CD14-positive monocyte (primary cell): ENCODE data around the gene KSR1. TPM values are rescaled to one million over a fixed set of nuclear protein-coding genes. Genes with fewer than 3 reads are reported as not detected.

Source experiments
- DNase-seq, 3 donors: peaks; one replicate each; pipeline ENCODE4 v3.0.0-alpha.2; 2011 to 2022
- H2AFZ ChIP-seq: 2 replicates; pipeline ENCODE4 v1.6.0; 2012; ENCODE audit warnings: mild to moderate bottlenecking, low read depth, low read length, inconsistent platforms; ENCODE audit not compliant: insufficient read depth, poor library complexity, severe bottlenecking
- H3K27ac ChIP-seq, 2 donors: 1 replicate in 1 of 2; 2 replicates in 1 of 2; pipeline ENCODE4 v1.5.1; 2012 to 2013; ENCODE audit warnings: low read length in 2 of 2, control low read depth in 1 of 2, inconsistent platforms in 1 of 2, low read depth in 1 of 2, mild to moderate bottlenecking in 1 of 2
- H3K27me3 ChIP-seq, 2 donors: one replicate each; pipeline versions ENCODE4 v1.6.0 to v1.6.1; 2011 to 2013; ENCODE audit warnings: low read length in 2 of 2; ENCODE audit not compliant: control insufficient read depth in 2 of 2, insufficient read depth in 2 of 2
- H3K36me3 ChIP-seq, 2 donors: replicated peaks in 1 of 2; 1 replicate in 1 of 2; 2 replicates in 1 of 2; pipeline versions ENCODE4 v1.5.1 to v1.6.1; 2012 to 2013; ENCODE audit warnings: low read length in 2 of 2, control low read depth in 1 of 2, inconsistent platforms in 1 of 2, mild to moderate bottlenecking in 1 of 2; ENCODE audit not compliant: insufficient read depth in 2 of 2, control insufficient read depth in 1 of 2
- H3K4me1 ChIP-seq, 2 donors: 1 replicate in 1 of 2; 2 replicates in 1 of 2; pipeline versions ENCODE4 v1.5.1 to v1.6.1; 2012 to 2013; ENCODE audit warnings: low read length in 2 of 2, control low read depth in 1 of 2, inconsistent platforms in 1 of 2, mild to moderate bottlenecking in 1 of 2, moderate library complexity in 1 of 2; ENCODE audit not compliant: insufficient read depth in 2 of 2, control insufficient read depth in 1 of 2
- H3K4me2 ChIP-seq: replicated peaks from 2 replicates; pipeline ENCODE3; 2012; ENCODE audit warnings: low read length, moderate library complexity, mild to moderate bottlenecking; ENCODE audit not compliant: poor library complexity, severe bottlenecking; ENCODE audit errors: extremely low read depth
- H3K4me3 ChIP-seq, 3 experiments: fragments of 200-600 bp in 1 of 3; sonication (generic) in 1 of 3; replicated peaks in 1 of 3; 1 replicate in 2 of 3; 2 replicates in 1 of 3; pipeline ENCODE4 v1.5.1; 2011 to 2013; ENCODE audit warnings: low read length in 3 of 3, mild to moderate bottlenecking in 3 of 3, control low read depth in 2 of 3, low read depth in 2 of 3, inconsistent platforms in 1 of 3, moderate library complexity in 1 of 3
- H3K79me2 ChIP-seq: 2 replicates; pipeline ENCODE4 v1.6.0; 2012; ENCODE audit warnings: mild to moderate bottlenecking, control low read depth, inconsistent platforms, low read length, moderate library complexity; ENCODE audit not compliant: insufficient read depth
- H3K9ac ChIP-seq: 2 replicates; pipeline ENCODE4 v1.6.0; 2017; ENCODE audit warnings: low read length, mild to moderate bottlenecking; ENCODE audit not compliant: insufficient read depth, poor library complexity, severe bottlenecking
- H3K9me3 ChIP-seq, 2 donors: replicated peaks in 1 of 2; 1 replicate in 1 of 2; 2 replicates in 1 of 2; pipeline versions ENCODE4 v1.5.1 to v1.6.1; 2012 to 2013; ENCODE audit warnings: low read length in 2 of 2, control low read depth in 1 of 2; ENCODE audit not compliant: control insufficient read depth in 1 of 2, insufficient read depth in 1 of 2
- H4K20me1 ChIP-seq: 2 replicates; pipeline ENCODE4 v1.6.0; 2012; ENCODE audit warnings: mild to moderate bottlenecking, low read length, control low read depth, moderate library complexity; ENCODE audit not compliant: insufficient read depth
- H3K27ac Mint-ChIP-seq, 7 donors: one replicate each; pipeline ENCODE4 v1.8.0; 2020; ENCODE audit warnings: mild to moderate bottlenecking in 7 of 7, mixed read lengths in 7 of 7, moderate library complexity in 6 of 7, inconsistent platforms in 2 of 7
- H3K27me3 Mint-ChIP-seq, 3 donors: one replicate each; pipeline ENCODE4 v1.8.0; 2021 to 2022; ENCODE audit warnings: low read depth in 3 of 3, mild to moderate bottlenecking in 3 of 3, mixed read lengths in 3 of 3, moderate library complexity in 3 of 3, inconsistent platforms in 1 of 3
- H3K36me3 Mint-ChIP-seq, 2 donors: one replicate each; pipeline ENCODE4 v1.8.0; 2020; ENCODE audit warnings: mixed read lengths in 2 of 2, inconsistent platforms in 1 of 2, mild to moderate bottlenecking in 1 of 2
- H3K4me1 Mint-ChIP-seq: one replicate; pipeline ENCODE4 v1.8.0; 2020; ENCODE audit warnings: mild to moderate bottlenecking, mixed read lengths
- H3K4me3 Mint-ChIP-seq, 2 donors: one replicate each; pipeline ENCODE4 v1.8.0; 2020; ENCODE audit warnings: mild to moderate bottlenecking in 2 of 2, mixed read lengths in 2 of 2, moderate library complexity in 1 of 2
- H3K9me3 Mint-ChIP-seq, 7 donors: one replicate each; pipeline ENCODE4 v1.8.0; 2020 to 2022; ENCODE audit warnings: mixed read lengths in 7 of 7, mild to moderate bottlenecking in 6 of 7, moderate library complexity in 6 of 7, inconsistent platforms in 2 of 7
- CTCF ChIP-seq: fragments of 200-600 bp; IDR thresholded peaks from one replicate; pipeline ENCODE4 v1.8.0; 2022; ENCODE audit warnings: antibody characterized with exemption, mild to moderate bottlenecking
- WGBS: methylation state at CpG from one replicate; pipeline ENCODE4 v1.1.5; 2013; ENCODE audit warnings: missing lambda C conversion rate; ENCODE audit not compliant: insufficient coverage; 5-methylcytosine and 5-hydroxymethylcytosine counted together
- intact Hi-C, 2 donors: fragments of 100-400 bp; cut with micrococcal nuclease; formaldehyde crosslinking; loops; one replicate each; pipeline versions ENCODE4 v1.15.0 to v1.15.1; 2023
- polyA plus RNA-seq, 3 donors: library from polyadenylated mRNA; depleted of rRNA in 1 of 3; unstranded in 2 of 3; stranded (reverse) in 1 of 3; fragments of 300-500 nt in 2 of 3; fragments of >200 nt in 1 of 3; fragmentation: Illumina TruSeq in 2 of 3; gene quantifications; 1 replicate in 2 of 3; 2 replicates in 1 of 3; pipeline ENCODE4 v1.2.3, GENCODE V29; 2012 to 2021

Gene KSR1
- polyA plus RNA-seq, 3 donors = 1.2 to 111 (median 4.2) TPM

- intact Hi-C loops = no loop called here
- H3K4me1 Mint-ChIP-seq = no peaks in the 10 kb centered on the region
- Histone ChIP-seq H3K4me3 (no peak overlapping the region), H3K9ac (no peak overlapping the region), H3K27ac (peak overlapping the region in 1 of 2 donors; percentile 3), H3K36me3 (peaks cover 97 to 99% of the 10 kb centered on the region in 2 donors), H3K4me2 (no peak overlapping the region), H3K27me3 (no peaks in the 10 kb centered on the region), H3K9me3 (no peaks in the 10 kb centered on the region), H4K20me1 (peaks cover 22% of the 10 kb centered on the region), H3K4me1 (no peaks in the 10 kb centered on the region), H2AFZ (no peak overlapping the region), H3K79me2 (no peaks in the 10 kb centered on the region)
- H3K27me3 Mint-ChIP-seq = peaks cover 0 to 2% (median 2%) of the 10 kb centered on the region in 3 donors
- no peak for DNase-seq
- no peak for TF ChIP-seq CTCF
- WGBS = 96% methylated on average over 8 of the region's 11 CpGs
- H3K36me3 Mint-ChIP-seq = peaks cover 88 to 97% of the 10 kb centered on the region in 2 donors
- no peaks in the 10 kb centered on the region for H3K9me3 Mint-ChIP-seq
- peak overlapping the region in 2 of 7 donors; percentile 46 to 64 for H3K27ac Mint-ChIP-seq
- H3K4me3 Mint-ChIP-seq = no peak overlapping the region
Measured at GRCh38 chr17:27608328-27609230, 152.3 kb downstream of the KSR1 start.

- Histone ChIP-seq H2AFZ (no peak overlapping the region), H3K27ac (no peak overlapping the region), H3K4me1 (no peaks in the 10 kb centered on the region), H4K20me1 (peaks cover 26% of the 10 kb centered on the region), H3K27me3 (no peaks in the 10 kb centered on the region), H3K9ac (no peak overlapping the region), H3K36me3 (peaks cover 96 to 99% of the 10 kb centered on the region in 2 donors), H3K9me3 (no peaks in the 10 kb centered on the region), H3K4me2 (no peak overlapping the region), H3K4me3 (no peak overlapping the region), H3K79me2 (no peaks in the 10 kb centered on the region)
- Mint-ChIP-seq H3K9me3 (no peaks in the 10 kb centered on the region), H3K4me1 (no peaks in the 10 kb centered on the region), H3K27ac (peak overlapping the region in 2 of 7 donors; percentile 46 to 80), H3K36me3 (peaks cover 88 to 95% of the 10 kb centered on the region in 2 donors), H3K27me3 (peaks cover 0 to 2% (median 2%) of the 10 kb centered on the region in 3 donors), H3K4me3 (no peak overlapping the region)
- TF ChIP-seq CTCF = peak; percentile 32
- 98% methylated on average over 8 of the region's 11 CpGs for WGBS
- intact Hi-C loops = no loop called here
- peak in 2 of 3 donors; percentile 10 to 13 for DNase-seq
Measured at GRCh38 chr17:27609611-27610303, 153.5 kb downstream of the KSR1 start.
